ENCODE results near the gene U2AF1L4.

Gene U2AF1L4

DNA sequence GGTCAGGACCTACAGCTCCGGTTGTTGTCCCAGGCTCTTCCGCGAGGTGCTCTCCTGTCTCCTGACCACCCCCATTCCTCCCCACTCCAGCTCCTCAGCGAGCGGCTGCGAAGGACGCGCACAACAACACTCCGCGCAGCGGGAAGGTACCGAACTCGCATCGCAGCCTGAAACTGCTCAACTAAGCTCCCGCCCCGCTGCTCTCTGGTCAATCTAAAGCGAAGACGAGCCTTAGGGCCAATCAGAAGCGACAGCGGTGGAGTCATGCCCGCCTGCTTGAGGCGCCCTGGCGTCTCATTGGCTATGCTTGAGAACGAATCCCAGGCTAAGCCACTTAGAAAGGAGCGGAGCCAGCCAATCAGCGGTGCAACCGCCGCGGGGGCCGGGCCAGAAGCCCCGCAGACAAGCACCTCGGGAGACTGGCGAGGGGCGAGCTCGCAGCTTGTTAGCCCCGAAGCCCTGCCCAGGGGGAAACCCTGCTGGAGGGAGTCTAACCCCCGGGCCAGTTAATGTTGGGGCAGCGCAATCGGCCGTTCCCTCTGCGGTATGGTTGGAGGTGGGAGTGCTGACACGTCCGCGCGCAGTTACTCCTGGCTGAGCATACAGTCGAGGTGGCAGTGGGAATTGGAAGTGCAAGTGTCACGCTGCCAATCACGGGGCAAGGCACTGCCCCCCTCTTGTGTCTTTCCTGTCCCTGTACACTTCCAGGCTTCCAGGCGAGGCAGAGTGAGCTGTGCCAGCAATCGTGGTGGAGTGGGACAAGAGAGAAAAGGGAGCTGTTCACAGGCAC, 42.8 kb downstream of the U2AF1L4 start:
- peaks cover 0 to 3% of the 10 kb centered on the region in 2 donors for H3K9me3 Mint-ChIP-seq
- peak overlapping the region; percentile 93 to 95 for H3K4me3 Mint-ChIP-seq
- peak overlapping the region; percentile 95 for H3K27ac Mint-ChIP-seq
- peaks cover 8 to 9% of the 10 kb centered on the region in 2 donors for H3K4me1 Mint-ChIP-seq
- peaks cover 2 to 3% of the 10 kb centered on the region in 2 donors for H3K36me3 Mint-ChIP-seq
- ATAC-seq (replicated peaks) (peak; percentile 99 to 100), DNase-seq (peak; percentile 92)
- peaks cover 4 to 11% of the 10 kb centered on the region in 2 donors for H3K27me3 Mint-ChIP-seq

- Mint-ChIP-seq H3K9me3 (no peaks in the 10 kb centered on the region), H3K4me3 (no peak overlapping the region), H3K36me3 (no peaks in the 10 kb centered on the region), H3K4me1 (peaks cover 13 to 19% of the 10 kb centered on the region in 2 donors), H3K27ac (peak overlapping the region; percentile 42), H3K27me3 (peaks cover 0 to 6% of the 10 kb centered on the region in 2 donors)
- ATAC-seq (replicated peaks) (peak; percentile 45 to 72), DNase-seq (no peak)
Measured at GRCh38 chr19:35696835-35697234, 48.4 kb downstream of the U2AF1L4 start.

DNA sequence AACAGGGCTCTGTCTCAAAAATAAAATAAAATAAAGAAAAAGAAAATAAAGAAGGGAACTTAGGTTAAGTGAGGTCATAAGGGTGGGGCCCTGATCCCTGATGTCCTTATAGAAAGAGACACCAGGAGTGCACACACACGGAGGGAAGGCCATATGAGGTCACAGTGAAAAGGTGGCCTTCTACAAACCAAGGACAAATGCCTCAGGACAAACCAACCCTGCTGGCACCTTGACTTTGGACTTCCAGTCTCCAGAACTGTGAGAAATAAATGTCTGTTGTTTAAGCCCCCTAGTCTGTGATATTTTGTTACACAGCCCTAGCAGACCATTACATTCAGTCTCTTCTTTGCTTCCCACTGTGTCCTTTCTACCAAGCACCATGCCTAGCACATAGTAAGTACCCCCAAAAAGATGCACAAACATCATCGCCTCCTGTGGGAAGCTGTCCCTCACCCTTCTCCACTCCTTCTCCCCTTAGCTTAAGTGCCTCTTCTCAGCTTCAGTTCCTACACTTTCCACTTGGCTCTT, 49.3 kb downstream of the U2AF1L4 start:
- H3K27me3 Mint-ChIP-seq, result peaks cover 0 to 6% of the 10 kb centered on the region in 2 donors
- H3K27ac Mint-ChIP-seq, result no peak overlapping the region
- no peak for DNase-seq

DNA sequence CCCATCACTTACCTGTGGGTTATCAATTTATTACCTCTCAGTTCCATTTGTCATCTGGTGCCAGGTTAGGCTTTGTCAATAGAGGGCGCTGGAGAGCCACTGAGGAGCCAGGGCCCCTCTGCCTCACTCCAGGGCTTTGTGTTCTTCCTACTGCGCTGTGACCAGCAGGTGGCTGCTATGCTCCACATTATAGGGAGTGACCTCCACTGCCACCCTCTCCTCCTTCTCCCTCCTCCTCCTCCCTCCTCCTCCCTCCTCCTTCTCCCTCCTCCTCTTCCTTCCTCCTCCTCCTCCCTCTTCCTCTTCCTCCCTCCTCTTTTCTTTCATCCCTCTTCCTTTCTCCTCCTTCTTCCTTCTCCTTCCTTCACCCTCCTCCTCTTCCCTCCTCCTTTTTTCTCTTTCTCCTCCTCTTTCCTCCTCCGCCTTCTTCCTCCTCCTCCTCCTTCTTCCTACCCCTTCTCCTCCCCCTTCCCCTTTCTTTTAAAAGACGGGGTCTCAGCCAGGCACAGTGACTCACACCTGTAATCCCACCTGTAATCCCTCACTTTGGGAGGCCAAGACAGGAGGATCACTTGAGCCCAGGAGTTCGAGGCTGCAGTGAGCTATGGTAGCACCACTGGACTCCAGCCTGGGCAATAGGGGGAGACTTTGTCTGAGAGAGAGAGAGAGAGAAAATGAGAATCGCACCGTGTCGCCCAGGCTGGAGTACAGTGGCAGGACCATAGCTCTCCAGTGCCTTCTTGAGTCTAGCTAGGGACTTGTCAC, 51.2 kb downstream of the U2AF1L4 start:
- Mint-ChIP-seq H3K27ac (peak overlapping the region; percentile 67), H3K36me3 (no peaks in the 10 kb centered on the region), H3K4me3 (no peak overlapping the region), H3K9me3 (no peaks in the 10 kb centered on the region), H3K27me3 (peaks cover 0 to 5% of the 10 kb centered on the region in 2 donors), H3K4me1 (peaks cover 11 to 19% of the 10 kb centered on the region in 2 donors)
- ATAC-seq (replicated peaks) (peak; percentile 96 to 99), DNase-seq (peak; percentile 84)

More for the DNA sequence above, 49.3 kb downstream of the U2AF1L4 start:
- Mint-ChIP-seq H3K9me3 (no peaks in the 10 kb centered on the region), H3K4me1 (peaks cover 13 to 19% of the 10 kb centered on the region in 2 donors), H3K36me3 (no peaks in the 10 kb centered on the region), H3K4me3 (no peak overlapping the region)
- no peak for ATAC-seq (replicated peaks)

DNA sequence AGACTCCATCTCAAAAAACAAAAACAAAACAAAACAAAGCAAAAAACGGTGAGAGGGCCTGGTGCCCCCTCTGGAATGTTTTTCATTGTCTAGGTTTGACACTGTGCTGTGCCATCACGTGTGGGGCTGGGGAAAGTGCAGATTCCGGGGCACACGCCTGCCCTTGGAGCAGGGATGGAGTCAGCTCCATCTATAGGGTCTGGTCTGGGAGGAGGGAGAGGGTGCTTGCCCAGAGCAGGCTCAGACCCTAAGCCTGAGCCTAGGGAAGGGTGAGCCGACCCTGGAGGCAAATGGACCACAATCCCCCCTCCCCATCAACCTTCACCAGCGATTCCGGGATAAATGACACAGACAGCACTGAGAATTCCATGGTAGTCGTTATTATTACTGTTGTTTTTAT, 51.8 kb downstream of the U2AF1L4 start:
- no peaks in the 10 kb centered on the region for H3K36me3 Mint-ChIP-seq
- DNase-seq (no peak), ATAC-seq (replicated peaks) (peak; percentile 4 to 5)
- no peaks in the 10 kb centered on the region for H3K9me3 Mint-ChIP-seq
- H3K4me1 Mint-ChIP-seq, result peaks cover 11 to 19% of the 10 kb centered on the region in 2 donors
- H3K27ac Mint-ChIP-seq, result no peak overlapping the region
- no peak overlapping the region for H3K4me3 Mint-ChIP-seq
- H3K27me3 Mint-ChIP-seq, result no peaks in the 10 kb centered on the region

Measured in stimulated activated naive B cell treated with anti-CD40 and anti-IgM and Interleukin-4, amounts not matched to agents 10 μg/mL and 1 μg/mL and 100 μg/mL, for 72 hours (primary cell).